ENCODE measurements around the gene NKIRAS2. TPM values are rescaled to one million over a fixed set of nuclear protein-coding genes. Genes with fewer than 3 reads are reported as not detected.
"Not testable (repeated sequence)": the region's sequence is repeated elsewhere in the genome, so short reads cannot be mapped to it uniquely, and the experiment has no call there.

Gene NKIRAS2
- polyA plus RNA-seq, 1 of the 3 experiments (the other 2 are of a cell fraction): 91.8 TPM

- no peak for TF ChIP-seq MAX (IDR thresholded peaks at IDR 0.05; ENCODE audit: low read depth)
Observed at GRCh38 chr17:42010898-42011516, 8.9 kb upstream of the NKIRAS2 start (continued).

- H3F3A ChIP-seq (replicated peaks; ENCODE audit: insufficient read depth); POLR2A ChIA-PET; DNase-seq; H3K4me2 ChIP-seq; H3K9me2 ChIP-seq; H2AFZ ChIP-seq (ENCODE audit: low read depth); H3K36me3 ChIP-seq (replicated peaks in 1 of 2; ENCODE audit: control insufficient read depth in 1 of 2, insufficient read depth in 2 of 2, low read length in 1 of 2); H3K9me3 ChIP-seq; H3K4me3 ChIP-seq (ENCODE audit: low read depth in 2 of 2, low read length in 1 of 2); H3K4me1 ChIP-seq (ENCODE audit: control insufficient read depth in 1 of 2, insufficient read depth in 2 of 2, low read depth in 1 of 2, low read length in 1 of 2); H3K27me3 ChIP-seq (ENCODE audit: insufficient read depth); H3K27ac ChIP-seq (ENCODE audit: low read depth in 2 of 2, low read length in 1 of 2); H3K9ac ChIP-seq: not testable (repeated sequence)
- H3K79me2 ChIP-seq (ENCODE audit: insufficient read depth): peaks cover 99% of the 10 kb centered on the region
- 98% methylated on average over 4 of the region's 4 CpGs for WGBS (ENCODE audit: low lambda C conversion rate)
- CTCF ChIA-PET: interaction anchor here (0.9 to 3.1 kb wide), 4 partner anchors 12 to 89 kb away, joined by 3 to 14 read pairs (median 3); no protein-coding TSS in a partner anchor
- H4K20me1 ChIP-seq (ENCODE audit: insufficient read depth): peaks cover 52% of the 10 kb centered on the region
Observed at GRCh38 chr17:42012363-42012762, 7.5 kb upstream of the NKIRAS2 start.

- H3K27ac ChIP-seq (ENCODE audit: low read depth in 2 of 2, low read length in 1 of 2); DNase-seq; H3K27me3 ChIP-seq (ENCODE audit: insufficient read depth); H3K9me2 ChIP-seq; H2AFZ ChIP-seq (ENCODE audit: low read depth); H3F3A ChIP-seq (replicated peaks; ENCODE audit: insufficient read depth); H3K9me3 ChIP-seq; H3K4me3 ChIP-seq (ENCODE audit: low read depth in 2 of 2, low read length in 1 of 2); H3K4me2 ChIP-seq; H3K36me3 ChIP-seq (replicated peaks in 1 of 2; ENCODE audit: control insufficient read depth in 1 of 2, insufficient read depth in 2 of 2, low read length in 1 of 2); H3K9ac ChIP-seq: not testable (repeated sequence)
- ChIA-PET POLR2A (interaction anchor here (0.6 kb wide), 1 partner anchor 21 kb away, joined by 3 read pairs; no protein-coding TSS in a partner anchor), CTCF (interaction anchor here (1.0 to 4.9 kb wide), 4 partner anchors 10 to 87 kb away, joined by 3 to 21 read pairs (median 10); partner anchors contain the start of gene CNP)
- 98% methylated on average over 12 of the region's 12 CpGs for WGBS (ENCODE audit: low lambda C conversion rate)
- Histone ChIP-seq H3K79me2 (ENCODE audit: insufficient read depth) (peaks cover 85% of the 10 kb centered on the region), H4K20me1 (ENCODE audit: insufficient read depth) (peaks cover 47% of the 10 kb centered on the region), H3K4me1 (ENCODE audit: control insufficient read depth in 1 of 2, insufficient read depth in 2 of 2, low read depth in 1 of 2, low read length in 1 of 2) (peaks cover 6 to 14% of the 10 kb centered on the region in 2 experiments; a peak in 3 of 4 replicates)
Observed at GRCh38 chr17:42013740-42014139, 6.2 kb upstream of the NKIRAS2 start.

GRCh38 chr17:42016411-42016831 lies 3.5 kb upstream of the NKIRAS2 start:
- H3K79me2 ChIP-seq (ENCODE audit: insufficient read depth): peaks cover 77% of the 10 kb centered on the region
- H3K27ac ChIP-seq (ENCODE audit: low read depth in 2 of 2, low read length in 1 of 2): peak overlapping the region; percentile 93 to 95
- peak overlapping the region; percentile 95 for H2AFZ ChIP-seq (ENCODE audit: low read depth)
- ChIA-PET CTCF (interaction anchor here (0.6 to 17.3 kb wide), 9 partner anchors 8 to 92 kb away, joined by 3 to 496 read pairs (median 5); partner anchors contain the start of genes CNP, DHX58, HSPB9 and KAT2A), POLR2A (interaction anchor here (0.7 to 3.4 kb wide), 7 partner anchors 16 to 328 kb away, joined by 3 to 19 read pairs (median 4); partner anchors contain the start of gene CNP)
- TF ChIP-seq EP300 (IDR thresholded peaks at IDR 0.05; ENCODE audit: borderline replicate concordance in 1 of 2, low read depth in 1 of 2, low read length in 1 of 2): peak in 1 of 2 experiments; percentile 83; a peak in 2 of 4 replicates
- no peak for TF ChIP-seq GABPA (IDR thresholded peaks at IDR 0.05; ENCODE audit: low read depth)
- peaks cover 6 to 24% of the 10 kb centered on the region in 2 experiments; a peak in 3 of 4 replicates for H3K4me1 ChIP-seq (ENCODE audit: control insufficient read depth in 1 of 2, insufficient read depth in 2 of 2, low read depth in 1 of 2, low read length in 1 of 2)
- peak overlapping the region; percentile 83 to 98 for H3K4me3 ChIP-seq (ENCODE audit: low read depth in 2 of 2, low read length in 1 of 2)
- DNase-seq: peak; percentile 34
- H4K20me1 ChIP-seq (ENCODE audit: insufficient read depth): peaks cover 25% of the 10 kb centered on the region
- peaks cover 10% of the 10 kb centered on the region for H3F3A ChIP-seq (replicated peaks; ENCODE audit: insufficient read depth)
- H3K4me2 ChIP-seq: peak overlapping the region; percentile 89
- H3K9ac ChIP-seq: peak overlapping the region; percentile 99
- peaks cover 0 to 9% of the 10 kb centered on the region in 2 experiments for H3K36me3 ChIP-seq (replicated peaks in 1 of 2; ENCODE audit: control insufficient read depth in 1 of 2, insufficient read depth in 2 of 2, low read length in 1 of 2)
- H3K9me3 ChIP-seq: no peaks in the 10 kb centered on the region
- H3K9me2 ChIP-seq: no peaks in the 10 kb centered on the region
- 2% methylated on average over 12 of the region's 12 CpGs for WGBS (ENCODE audit: low lambda C conversion rate)
- H3K27me3 ChIP-seq (ENCODE audit: insufficient read depth): no peaks in the 10 kb centered on the region

Data from SK-N-SH (cell line).